Measurements from ENCODE around the gene FLRT1.

Gene FLRT1, protein sequence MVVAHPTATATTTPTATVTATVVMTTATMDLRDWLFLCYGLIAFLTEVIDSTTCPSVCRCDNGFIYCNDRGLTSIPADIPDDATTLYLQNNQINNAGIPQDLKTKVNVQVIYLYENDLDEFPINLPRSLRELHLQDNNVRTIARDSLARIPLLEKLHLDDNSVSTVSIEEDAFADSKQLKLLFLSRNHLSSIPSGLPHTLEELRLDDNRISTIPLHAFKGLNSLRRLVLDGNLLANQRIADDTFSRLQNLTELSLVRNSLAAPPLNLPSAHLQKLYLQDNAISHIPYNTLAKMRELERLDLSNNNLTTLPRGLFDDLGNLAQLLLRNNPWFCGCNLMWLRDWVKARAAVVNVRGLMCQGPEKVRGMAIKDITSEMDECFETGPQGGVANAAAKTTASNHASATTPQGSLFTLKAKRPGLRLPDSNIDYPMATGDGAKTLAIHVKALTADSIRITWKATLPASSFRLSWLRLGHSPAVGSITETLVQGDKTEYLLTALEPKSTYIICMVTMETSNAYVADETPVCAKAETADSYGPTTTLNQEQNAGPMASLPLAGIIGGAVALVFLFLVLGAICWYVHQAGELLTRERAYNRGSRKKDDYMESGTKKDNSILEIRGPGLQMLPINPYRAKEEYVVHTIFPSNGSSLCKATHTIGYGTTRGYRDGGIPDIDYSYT

DNA sequence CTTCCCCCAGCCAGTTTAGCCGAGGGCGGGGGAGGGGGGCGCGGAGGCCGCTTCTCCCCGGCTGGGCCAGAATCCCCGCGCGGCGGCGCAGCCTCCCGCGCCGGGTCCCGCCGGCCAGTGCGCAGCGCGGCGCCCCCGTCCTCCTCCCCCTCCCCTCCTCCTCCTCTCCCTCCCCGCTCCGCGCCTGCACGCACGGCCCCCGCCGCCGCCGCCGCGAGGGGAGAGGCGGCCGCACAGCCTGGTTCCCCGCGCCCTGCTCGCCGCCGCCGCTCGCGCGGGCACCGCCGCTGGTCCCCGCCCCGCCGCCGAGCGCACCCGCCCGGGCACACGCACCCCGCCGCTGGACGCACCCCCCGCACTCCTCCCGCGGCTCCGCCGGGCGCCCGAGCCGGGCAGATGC lies at the start of gene FLRT1:
FLRT1 (plus strand) TSS at position 356 of the 400 bp plus-strand sequence. CDS start 80,337 bp downstream, outside the sequence.
- no peak for DNase-seq (ENCODE audit: low spot score)

DNA sequence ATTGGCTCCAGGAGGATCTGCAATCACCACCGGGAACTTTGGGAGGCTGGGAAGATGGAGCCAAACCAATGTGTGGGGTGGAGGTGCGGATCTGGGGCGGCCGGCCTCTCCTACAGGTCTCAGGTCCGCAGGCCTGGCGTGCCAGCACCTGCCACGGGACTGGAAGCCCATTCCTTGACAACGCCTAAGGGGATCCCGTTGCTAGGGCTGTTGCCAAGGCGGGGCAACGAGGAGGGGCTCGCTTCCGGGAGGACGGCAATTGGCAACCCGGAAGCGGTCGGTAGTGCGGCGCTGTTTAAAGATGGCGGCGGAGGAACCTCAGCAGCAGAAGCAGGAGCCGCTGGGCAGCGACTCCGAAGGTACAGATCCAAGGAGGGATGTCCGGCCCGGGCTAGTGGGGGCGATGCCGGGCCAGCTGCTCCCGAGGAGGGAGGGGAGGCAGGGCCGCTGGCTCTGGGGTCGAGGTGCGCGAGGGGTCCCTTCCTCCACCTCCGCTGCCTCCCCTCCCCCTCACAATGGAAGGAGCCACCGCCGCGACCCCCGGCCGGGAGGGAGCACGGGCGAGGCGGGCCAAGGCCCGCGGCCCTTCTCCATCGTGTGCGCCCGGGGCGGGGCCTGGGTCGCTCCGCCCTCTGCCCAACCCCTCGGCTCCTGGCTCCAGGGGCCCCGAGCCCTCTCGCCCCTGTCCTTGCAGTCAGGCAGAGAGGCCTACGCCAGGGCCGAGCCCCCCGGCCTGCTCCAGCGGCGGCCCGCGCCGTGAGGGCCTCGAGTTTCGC lies 49.4 kb upstream of the FLRT1 start, which contains the start of gene OTUB1:
OTUB1 (plus strand) TSS at position 283 of the 776 bp plus-strand sequence; CDS start at position 302, 19 bp downstream.
- DNase-seq (ENCODE audit: low spot score), result peak; percentile 87

DNA sequence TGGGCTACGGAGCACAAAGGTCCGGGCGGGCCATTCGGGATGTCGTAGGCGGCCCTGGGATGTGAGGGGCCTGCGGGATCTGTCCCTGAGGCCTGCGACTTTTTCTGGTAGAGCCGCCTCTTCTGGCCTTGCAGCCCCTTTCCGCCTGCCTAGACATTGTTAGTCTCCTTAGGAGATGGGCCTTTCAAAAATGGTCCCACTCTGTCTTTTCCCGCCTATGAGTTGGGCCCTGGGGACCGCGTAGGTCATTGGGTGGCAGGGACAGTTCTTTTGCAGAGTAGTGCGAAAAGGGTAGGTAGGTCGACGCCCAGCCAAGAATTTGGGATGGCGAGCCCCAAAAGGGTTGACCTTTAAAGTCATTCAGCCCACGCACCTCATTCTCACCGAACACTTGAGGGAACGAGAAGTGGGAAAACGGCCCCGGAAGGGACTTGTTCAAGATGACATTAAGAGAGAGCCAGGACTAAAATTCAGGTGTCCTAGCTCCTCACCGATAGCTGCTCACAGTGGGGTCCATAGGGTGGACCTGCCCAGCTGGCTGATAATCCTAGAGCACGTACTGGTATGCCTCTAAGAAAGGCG lies 48.7 kb upstream of the FLRT1 start:
- no peak for DNase-seq (ENCODE audit: low spot score)

DNA sequence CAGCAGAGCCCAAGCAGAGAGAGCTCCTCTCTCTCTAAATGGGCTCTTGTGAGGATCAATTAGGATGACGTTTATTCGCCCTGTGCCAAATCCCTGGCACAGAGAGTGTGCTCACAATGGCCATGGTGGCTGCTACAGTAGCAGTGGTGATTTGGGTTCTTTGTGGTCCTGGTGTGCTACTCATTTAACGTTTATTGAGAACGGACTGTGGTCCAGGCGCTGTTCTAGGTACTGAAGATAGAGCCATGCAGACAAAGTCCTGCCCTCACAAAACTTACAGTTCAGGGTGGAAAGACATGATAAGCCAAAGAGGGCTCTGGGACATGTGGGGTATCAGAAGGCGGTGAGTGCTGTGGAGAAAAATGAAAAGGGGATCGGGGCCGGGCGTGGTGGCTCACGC lies 44.2 kb upstream of the FLRT1 start:
- DNase-seq (ENCODE audit: low spot score), result no peak

DNA sequence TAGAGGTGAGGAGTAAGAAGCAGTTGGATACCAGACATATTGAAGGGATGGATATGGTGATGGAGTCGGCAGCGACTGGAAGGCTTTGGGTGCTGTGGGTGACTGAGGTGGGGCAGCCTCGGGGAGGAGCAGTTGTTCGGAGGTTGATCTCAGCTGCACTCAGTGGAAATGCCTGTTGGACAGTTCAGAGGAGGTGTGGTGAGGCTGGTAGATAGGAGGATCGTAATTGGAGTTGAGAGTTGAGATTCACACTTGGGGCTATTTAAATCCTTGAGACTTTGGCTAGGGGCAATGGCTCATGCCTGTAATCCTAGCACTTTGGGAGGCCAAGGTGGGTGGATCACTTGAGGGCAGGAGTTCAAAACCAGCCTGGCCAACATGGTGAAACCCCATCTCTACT lies 42.6 kb upstream of the FLRT1 start:
- DNase-seq (ENCODE audit: low spot score), result no peak

DNA sequence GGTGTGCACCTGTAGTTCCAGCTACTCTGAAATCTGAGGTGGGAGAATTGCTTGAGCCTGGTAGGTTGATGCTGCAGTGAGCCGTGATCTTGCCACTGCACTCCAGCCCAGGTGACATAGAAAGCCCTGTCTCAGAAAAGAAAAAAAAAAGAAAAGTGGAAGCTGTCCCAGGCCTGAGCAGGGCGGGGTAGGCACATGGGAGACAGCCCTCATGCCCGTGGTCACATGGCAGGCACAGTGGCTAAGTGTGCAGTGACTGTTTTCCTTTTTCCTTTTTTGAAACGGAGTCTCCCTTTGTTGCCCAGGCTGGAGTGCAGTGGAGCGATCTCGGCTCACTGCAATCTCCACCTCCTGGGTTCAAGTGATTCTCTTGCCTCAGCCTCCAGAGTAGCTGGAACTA lies 41.7 kb upstream of the FLRT1 start:
- DNase-seq (ENCODE audit: low spot score), result no peak

DNA sequence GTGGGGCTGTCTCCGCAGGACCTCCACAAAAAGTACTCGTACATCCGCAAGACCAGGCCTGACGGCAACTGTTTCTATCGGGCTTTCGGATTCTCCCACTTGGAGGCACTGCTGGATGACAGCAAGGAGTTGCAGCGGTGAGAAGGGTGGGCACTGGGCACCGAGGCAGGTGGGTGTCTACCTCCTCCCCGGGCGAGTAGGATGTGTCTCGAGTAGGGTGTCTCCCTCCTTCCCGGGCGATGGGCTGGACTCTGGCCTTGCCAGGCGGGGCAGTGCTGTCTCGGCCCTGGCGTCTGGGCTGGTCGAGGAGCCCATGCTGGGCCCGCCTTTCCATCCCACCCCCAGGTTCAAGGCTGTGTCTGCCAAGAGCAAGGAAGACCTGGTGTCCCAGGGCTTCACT lies 39.2 kb upstream of the FLRT1 start:
- DNase-seq (ENCODE audit: low spot score), result no peak

DNA sequence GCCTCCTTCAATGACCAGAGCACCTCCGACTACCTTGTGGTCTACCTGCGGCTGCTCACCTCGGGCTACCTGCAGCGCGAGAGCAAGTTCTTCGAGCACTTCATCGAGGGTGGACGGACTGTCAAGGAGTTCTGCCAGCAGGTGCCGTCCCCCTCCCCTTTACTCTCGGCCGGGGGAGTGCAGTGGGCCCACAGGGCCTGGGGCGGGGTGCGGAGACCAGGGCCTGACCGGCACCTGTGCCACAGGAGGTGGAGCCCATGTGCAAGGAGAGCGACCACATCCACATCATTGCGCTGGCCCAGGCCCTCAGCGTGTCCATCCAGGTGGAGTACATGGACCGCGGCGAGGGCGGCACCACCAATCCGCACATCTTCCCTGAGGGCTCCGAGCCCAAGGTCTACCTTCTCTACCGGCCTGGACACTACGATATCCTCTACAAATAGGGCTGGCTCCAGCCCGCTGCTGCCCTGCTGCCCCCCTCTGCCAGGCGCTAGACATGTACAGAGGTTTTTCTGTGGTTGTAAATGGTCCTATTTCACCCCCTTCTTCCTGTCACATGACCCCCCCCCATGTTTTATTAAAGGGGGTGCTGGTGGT lies 38.5 kb upstream of the FLRT1 start:
- no peak for DNase-seq (ENCODE audit: low spot score)

DNA sequence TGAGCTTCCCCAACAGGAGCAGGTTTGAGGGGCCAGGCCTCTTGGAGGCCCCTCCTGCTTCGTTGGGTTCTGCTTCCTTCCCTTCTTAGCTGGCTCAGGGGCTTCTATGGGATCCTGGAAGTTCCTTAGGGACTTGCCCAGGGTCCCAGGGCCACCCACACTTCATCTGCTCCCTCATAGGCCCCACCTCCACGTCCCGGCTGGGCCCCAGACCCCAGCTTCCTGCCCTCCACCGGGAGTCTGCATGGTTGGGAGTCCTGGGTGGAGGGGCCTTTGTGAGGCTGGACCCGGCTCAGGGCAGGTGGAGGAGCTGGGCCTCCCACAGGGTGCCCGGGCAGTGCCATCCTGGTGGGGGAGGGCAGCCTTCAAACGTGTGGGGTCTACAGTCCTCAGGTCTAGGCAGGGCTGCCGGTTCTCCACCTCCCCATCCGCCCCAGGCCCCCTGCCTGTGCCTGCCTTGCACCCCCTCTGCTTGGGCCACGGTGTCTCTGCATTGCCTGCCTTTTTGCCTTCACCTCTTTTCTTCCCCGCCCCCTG lies 37.9 kb upstream of the FLRT1 start:
- no peak for DNase-seq (ENCODE audit: low spot score)

DNA sequence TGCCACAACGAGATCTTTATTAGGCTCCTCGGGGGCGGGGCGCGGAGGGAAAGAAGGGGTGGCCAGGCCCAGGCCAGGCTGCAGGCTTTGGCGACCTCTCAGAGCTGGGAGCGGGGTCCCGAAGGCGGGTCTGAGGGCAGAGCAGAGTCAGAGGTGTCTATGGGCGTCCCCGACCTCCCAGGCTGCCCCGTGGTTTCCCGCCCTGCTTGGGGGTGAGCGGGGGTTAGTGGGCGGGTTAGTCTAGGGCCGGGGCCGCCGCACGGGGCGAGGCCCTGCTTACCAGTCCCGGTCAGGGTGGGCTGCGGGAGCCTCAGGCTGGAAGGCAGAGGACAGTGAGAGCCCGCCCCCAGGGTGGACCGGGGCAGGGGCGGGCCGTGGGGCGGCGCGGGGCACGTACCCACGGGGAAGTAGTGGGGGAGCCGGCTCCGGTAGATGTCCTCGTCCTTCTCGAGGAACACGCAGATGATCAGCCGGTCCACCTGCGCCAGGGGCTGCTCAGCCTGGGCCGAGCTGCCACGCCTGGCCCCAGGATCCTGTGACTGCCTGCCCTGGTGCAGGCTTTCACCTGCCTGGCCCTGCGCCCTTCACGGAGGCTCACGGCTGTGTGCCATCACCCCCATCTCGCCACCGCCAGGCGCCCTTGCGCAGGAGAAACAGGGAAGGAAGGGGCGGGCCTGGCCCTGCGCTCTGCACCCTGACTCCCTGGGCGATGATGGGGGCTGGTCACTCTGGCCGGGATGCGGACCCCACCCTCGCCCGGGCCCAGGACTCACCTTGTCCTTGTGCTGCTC lies 37.0 kb upstream of the FLRT1 start:
- no peak for DNase-seq (ENCODE audit: low spot score)

DNA sequence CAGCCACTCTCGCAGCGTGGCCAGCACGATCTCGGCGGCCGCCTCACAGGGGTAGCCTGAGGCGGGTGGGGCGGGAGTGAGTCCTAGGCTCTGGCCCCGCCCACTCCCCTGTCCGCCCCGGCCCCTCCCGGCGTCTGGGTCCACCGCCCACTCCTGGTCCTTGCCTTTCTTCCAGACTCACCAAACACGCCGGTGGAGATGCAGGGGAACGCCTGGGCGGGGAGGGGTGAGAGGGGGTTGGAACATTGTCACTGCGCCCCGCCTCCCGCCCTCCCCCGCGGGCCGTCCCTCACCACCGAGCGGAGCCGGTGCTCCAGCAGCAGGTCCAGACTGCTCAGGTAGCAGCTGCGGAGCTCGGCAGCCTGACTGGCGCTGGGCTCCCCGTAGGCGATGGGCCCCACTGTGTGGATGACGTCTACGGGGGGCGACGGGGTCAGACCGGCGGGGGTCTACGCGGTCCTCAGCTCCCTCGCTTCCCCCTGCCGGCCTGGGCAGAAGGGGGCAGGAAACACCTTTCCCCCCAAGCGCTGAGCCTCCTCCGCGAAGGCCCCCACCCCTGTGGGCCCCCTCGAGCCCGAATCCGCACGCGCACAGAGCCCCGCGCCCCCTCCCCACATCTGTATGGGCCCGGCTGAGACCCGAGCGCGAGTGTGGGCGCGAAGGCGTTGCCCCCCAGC lies 36.2 kb upstream of the FLRT1 start:
- peak; percentile 53 for DNase-seq (ENCODE audit: low spot score)

DNA sequence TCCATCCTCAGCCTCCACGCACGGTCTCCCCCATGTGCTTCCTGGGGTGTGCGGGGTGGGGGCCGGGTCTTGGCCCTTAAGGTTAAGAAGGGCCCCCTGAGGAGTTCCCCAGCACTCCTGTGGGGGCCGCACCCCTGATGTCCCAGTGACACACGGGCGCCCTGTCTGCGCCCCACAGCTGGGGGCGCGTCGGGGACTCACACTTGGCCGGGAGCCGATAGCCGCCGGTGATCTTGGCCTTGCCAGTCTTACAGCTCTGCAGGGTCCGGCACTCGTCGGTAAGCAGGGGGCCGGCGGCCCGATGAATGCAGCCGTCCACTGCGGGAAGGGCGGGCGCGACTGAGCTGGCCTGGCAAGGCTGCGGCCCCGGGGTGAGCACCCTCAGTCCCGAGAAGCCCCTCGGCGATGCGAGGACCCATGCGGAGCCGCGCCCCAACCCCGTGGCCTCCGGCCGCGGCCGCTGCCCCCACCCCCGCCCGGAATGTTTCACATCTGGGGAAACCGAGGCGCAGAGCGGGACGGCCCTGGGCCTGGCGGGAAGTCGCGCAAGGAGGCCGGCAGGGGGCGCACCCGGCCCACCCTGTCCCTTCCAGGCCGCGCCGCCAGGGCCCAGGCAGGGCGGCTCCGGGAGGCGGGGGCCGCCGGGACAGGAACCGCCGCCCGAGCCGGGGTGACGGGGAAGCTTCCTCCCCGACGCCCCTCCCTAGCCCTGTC lies 35.5 kb upstream of the FLRT1 start:
- peak; percentile 71 for DNase-seq (ENCODE audit: low spot score)

DNA sequence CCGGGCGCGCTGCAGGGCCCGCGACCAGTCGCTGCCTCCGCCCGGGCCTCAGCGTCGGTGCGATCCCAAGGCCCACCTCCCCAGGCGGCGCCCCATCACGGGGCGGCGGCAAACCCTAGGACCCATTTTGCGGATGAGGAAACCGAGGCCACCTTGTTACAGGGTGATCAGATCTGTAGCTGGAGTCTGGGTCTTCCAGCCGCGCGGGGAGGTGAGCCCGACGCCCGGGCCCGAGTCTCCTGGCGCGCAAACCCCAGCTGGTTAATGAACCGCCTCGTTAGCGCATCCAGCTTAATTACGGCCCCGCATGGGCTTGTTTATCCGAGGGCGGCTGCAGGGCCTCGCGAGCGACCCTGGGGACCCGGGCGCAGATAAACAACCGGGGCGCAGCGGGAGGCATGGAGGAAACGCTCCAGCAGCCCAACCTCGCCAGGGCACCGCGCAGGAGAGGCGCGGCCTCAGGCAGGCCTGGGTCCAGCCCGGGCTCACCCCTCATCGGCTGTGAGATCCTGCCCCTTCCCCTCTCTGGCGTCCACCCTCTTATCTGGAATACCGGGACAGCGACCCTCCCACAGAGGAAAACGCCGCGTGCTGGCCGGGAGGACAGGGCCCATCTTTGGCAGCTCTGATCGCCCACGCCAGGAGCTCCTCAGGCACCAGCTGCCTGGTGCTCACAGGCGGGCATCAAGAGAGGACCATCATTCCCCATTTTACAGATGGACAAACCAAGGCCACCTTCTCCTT lies 34.8 kb upstream of the FLRT1 start:
- no peak for DNase-seq (ENCODE audit: low spot score)

DNA sequence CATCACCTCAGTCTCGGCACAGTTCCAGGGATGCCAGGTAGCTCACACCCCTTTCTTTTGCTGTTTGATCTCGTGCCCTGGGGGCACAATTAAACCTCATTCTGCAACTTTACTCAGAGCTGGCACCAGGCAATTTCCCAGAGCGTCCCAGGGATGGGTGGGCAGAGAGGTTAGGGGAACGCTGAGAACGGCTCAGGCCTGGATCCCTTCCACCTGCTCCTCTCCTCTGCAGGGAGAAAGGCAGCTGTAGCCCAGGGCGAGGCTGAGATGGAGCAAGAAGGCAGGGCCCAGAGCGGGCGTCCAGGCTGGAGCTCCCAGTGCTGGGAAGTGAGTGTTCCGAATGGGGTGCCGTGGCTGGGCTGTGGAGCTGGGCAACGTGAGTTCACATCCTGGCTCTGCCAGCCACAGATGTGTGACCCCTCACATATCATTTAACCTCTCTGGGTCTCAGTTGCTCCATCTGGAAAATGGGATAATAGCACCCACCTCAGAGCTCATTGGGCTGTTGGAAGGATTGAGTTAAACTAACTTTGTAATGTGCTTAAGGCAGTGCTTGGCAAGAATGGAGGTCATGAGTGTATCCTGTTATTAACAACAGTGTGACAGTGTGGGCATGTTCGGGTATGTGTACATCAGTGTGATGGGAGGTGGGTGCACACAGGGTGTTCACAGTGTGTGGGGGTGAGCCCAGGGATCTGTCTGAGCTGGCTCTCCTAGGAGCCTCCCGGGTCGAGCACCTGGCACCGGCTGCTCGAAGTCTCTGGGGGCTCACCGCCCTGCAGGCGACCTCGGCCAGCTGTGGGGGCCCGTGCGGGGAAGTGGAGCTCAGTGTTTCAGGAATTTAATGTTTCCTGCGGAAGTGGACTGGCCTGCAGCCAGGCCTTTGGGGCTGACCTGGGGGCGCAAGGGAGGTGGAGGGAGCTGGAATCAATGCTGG lies 34.0 kb upstream of the FLRT1 start:
- DNase-seq (ENCODE audit: low spot score), result no peak

DNA sequence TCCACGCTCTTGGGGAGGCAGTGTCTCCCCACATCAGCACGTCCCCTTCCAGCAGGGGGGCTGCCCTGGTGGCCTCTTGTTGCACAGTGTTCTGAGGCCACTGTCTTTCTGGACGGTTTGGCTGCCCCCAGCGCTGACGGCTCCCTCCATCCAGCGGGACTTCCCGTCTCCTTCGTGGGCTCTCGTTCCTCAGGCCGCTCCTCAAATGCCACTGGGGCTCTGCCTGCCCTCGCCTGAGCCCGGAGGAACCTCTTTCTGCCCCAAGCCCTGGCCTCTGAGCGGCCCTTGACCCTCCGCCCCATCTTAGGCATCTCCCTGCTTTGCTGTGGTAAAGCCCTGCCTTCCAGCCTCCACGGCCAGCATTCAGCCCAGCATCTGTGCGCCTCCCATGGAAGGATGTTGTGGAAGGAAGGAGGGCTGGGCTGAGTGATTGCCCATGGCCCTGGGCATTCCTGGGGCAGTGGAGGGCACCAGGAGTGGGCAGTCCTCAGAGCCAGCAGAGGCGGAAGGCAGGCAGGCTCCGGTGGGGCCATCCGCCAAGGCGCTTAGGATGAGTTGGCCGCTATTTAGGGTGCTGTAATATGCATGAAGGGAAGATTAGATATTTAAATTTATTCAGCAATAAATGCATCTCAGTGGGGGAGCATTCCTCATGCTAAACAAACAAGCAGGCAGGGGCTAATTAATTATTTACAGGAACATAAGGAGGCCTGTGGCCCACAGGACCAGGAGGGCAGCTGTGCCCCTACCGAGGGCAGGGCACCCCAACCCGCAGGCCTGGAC lies 31.7 kb upstream of the FLRT1 start:
- no peak for DNase-seq (ENCODE audit: low spot score)

DNA sequence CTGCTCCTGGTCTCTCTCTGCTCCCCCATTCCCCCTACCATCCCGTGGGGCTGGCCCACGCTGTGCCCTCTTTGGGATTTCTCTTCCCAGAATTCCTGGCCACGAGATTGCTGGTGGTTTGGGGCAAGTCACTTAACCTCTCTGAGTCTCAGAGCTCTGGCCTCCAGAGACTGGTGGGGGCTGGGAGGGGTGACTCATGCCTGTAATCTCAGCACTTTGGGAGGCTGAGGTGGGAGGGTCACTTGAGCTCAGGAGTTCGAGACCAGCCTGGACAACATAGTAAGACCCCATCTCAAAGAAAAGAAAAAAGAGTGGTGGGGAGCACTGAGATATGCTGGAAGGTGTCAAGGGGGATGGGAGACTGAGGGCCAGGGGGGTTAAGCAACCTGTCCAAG lies 31.1 kb upstream of the FLRT1 start:
- DNase-seq (ENCODE audit: low spot score), result no peak

DNA sequence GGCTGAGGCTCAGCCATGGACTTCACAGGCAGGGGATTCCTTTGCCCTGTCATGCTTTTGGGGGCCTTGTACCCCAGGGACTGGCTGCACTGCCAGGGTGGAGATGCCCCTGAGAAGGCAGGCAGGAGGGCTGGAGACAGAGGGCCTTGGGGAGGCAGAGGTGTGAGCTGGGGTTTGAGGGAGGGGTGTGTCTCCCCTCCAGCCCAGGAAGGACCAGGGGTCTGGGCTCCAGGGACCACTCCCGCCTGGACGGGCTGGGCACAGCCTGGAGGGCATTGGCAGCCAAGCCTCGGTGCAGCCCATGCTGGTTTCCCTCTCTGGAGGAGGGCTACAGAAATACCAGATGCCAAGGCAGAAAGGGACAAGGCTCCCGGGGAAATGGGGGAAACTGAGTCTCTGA lies 30.0 kb upstream of the FLRT1 start:
- no peak for DNase-seq (ENCODE audit: low spot score)

Measured in CD4-positive, alpha-beta T cell treated with Interleukin-15 for 4 hours (primary cell).